SIG-M5 treated with dmso at 0.1 percent for 504 hours (cell line): ENCODE results near the gene LANCL3.
"Not testable (repeated sequence)": the region's sequence is repeated elsewhere in the genome, so short reads cannot be mapped to it uniquely, and the experiment has no call there.

ENCODE experiments used
- DNase-seq: peaks from one replicate; lab custom pipeline; 2025; ENCODE audit not compliant: unreplicated experiment; lab: John Stamatoyannopoulos, UW

Gene LANCL3

GRCh38 chrX:37613933-37614332 lies 42.5 kb downstream of the LANCL3 start:
- no peak for DNase-seq

GRCh38 chrX:37627602-37628001 lies 56.1 kb downstream of the LANCL3 start:
- no peak for DNase-seq

GRCh38 chrX:37638047-37638446 lies 66.6 kb downstream of the LANCL3 start:
- no peak for DNase-seq

GRCh38 chrX:37640142-37640541 lies 68.7 kb downstream of the LANCL3 start:
- peak; percentile 13 for DNase-seq

GRCh38 chrX:37641859-37642258 lies 70.4 kb downstream of the LANCL3 start:
- DNase-seq = no peak

- DNase-seq = no peak
Observed at GRCh38 chrX:37644381-37645305, 73.2 kb downstream of the LANCL3 start.

- DNase-seq = peak; percentile 1
Observed at GRCh38 chrX:37646254-37646653, 74.8 kb downstream of the LANCL3 start.

- not testable (repeated sequence) for DNase-seq
Observed at GRCh38 chrX:37650879-37651278, 79.4 kb downstream of the LANCL3 start.

- no peak for DNase-seq
Observed at GRCh38 chrX:37651921-37652452, 80.5 kb downstream of the LANCL3 start.

- DNase-seq = no peak
Observed at GRCh38 chrX:37652589-37653231, 81.2 kb downstream of the LANCL3 start.

GRCh38 chrX:37653397-37654085 lies 82.1 kb downstream of the LANCL3 start:
- no peak for DNase-seq

- no peak for DNase-seq
Observed at GRCh38 chrX:37658343-37659030, 87.0 kb downstream of the LANCL3 start.

- no peak for DNase-seq
Observed at GRCh38 chrX:37659047-37659446, 87.6 kb downstream of the LANCL3 start.

GRCh38 chrX:37662181-37662580 lies 90.7 kb downstream of the LANCL3 start:
- peak; percentile 19 for DNase-seq

GRCh38 chrX:37666516-37666915 lies 95.1 kb downstream of the LANCL3 start:
- no peak for DNase-seq

GRCh38 chrX:37667141-37667540 lies 95.7 kb downstream of the LANCL3 start:
- DNase-seq = no peak

- DNase-seq = no peak
Observed at GRCh38 chrX:37672563-37672962, 101.1 kb downstream of the LANCL3 start.

- no peak for DNase-seq
Observed at GRCh38 chrX:37676811-37677210, 105.3 kb downstream of the LANCL3 start.

GRCh38 chrX:37677243-37677642 lies 105.8 kb downstream of the LANCL3 start:
- no peak for DNase-seq

GRCh38 chrX:37677765-37678164 lies 106.3 kb downstream of the LANCL3 start:
- no peak for DNase-seq

GRCh38 chrX:37678574-37678973 lies 107.1 kb downstream of the LANCL3 start:
- no peak for DNase-seq
